ENCODE results near the gene PDYN. TPM values are rescaled to one million over a fixed set of nuclear protein-coding genes. Genes with fewer than 3 reads are reported as not detected.

The PDYN gene
- total RNA-seq, 1 donor from 2014 or later: not detected

DNA sequence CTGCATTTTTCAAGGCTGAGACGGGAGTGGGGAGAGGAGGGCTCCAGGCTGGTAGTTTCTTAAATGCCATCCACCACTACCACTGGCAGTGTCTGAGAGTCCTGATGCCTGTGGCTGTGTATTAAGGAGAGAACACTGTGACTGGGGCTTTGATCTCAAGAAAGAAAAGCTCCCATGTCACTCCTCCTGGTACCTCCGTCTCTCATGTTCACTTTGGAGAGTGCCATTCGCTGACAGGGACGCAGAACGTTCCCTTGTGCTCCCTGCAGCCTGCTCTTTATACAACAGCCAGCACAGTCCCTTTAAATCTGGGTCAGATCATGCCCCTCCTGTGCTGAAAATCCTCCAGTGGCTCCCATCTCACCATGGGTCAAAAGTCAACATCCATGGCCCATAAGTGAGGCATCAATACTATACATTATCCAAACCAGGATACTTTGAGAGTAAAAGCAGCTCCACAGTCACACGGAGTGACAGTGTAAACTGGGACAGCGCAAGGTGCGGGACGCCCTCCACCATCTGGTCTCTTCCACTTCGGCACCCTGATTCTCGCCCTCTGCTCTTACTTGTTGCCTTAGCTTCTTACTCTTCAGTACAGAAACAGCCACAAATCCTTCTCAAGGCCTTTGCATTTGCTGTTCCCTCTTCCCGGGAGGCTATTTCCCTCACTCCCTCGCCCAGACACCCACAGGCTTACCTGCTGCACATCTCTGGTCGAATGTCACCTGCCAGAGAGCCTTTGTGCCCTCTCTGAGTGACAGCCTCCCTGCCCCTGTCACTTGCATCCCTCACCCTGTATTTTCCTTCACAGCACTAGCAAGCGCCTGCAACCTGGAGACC lies 20.0 kb downstream of the PDYN start:
- Mint-ChIP-seq H3K27me3 (ENCODE audit: unreplicated experiment) (peaks cover 7% of the 10 kb centered on the region), H3K4me3 (ENCODE audit: unreplicated experiment) (no peak overlapping the region), H3K36me3 (ENCODE audit: low read depth, unreplicated experiment) (no peaks in the 10 kb centered on the region), H3K9me3 (ENCODE audit: unreplicated experiment) (no peaks in the 10 kb centered on the region), H3K4me1 (ENCODE audit: unreplicated experiment) (no peaks in the 10 kb centered on the region), H3K27ac (ENCODE audit: unreplicated experiment) (no peak overlapping the region)
- DNase-seq (ENCODE audit: low spot score): no peak
- TF ChIP-seq, protein P1, sequence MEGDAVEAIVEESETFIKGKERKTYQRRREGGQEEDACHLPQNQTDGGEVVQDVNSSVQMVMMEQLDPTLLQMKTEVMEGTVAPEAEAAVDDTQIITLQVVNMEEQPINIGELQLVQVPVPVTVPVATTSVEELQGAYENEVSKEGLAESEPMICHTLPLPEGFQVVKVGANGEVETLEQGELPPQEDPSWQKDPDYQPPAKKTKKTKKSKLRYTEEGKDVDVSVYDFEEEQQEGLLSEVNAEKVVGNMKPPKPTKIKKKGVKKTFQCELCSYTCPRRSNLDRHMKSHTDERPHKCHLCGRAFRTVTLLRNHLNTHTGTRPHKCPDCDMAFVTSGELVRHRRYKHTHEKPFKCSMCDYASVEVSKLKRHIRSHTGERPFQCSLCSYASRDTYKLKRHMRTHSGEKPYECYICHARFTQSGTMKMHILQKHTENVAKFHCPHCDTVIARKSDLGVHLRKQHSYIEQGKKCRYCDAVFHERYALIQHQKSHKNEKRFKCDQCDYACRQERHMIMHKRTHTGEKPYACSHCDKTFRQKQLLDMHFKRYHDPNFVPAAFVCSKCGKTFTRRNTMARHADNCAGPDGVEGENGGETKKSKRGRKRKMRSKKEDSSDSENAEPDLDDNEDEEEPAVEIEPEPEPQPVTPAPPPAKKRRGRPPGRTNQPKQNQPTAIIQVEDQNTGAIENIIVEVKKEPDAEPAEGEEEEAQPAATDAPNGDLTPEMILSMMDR (IDR thresholded peaks at IDR 0.05; ENCODE audit: unreplicated experiment): no peak

DNA sequence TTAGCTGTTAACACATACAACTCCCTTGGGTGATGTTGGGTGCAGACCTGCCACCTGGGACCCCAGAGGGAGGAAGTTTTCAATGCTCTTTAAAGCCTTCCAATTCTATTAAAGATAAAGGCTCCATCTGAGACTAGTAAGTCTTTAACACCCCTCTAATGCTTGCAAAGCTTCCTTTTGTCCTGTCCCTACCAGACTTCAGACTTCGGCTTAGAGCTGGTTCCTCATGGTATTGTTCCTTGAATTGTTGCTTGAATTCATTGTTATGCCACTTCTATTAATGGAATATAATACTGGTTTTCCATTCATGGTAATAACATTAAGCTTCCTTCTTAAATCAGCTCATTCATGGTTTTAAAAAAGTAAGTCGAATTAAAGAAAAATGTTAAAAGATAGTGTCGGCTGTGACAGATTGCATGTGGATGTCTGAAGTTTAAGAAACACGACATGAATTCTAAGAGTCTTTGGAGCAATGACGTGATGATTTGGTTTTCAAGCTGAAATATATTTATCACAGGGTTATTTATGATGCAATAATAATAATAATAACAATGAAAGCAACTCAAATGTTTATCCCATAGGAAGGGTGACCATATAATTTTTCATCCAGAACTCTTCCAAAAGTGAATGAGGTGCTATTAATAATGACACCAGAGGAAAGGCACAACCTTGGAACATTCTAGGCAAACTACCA lies 21.8 kb downstream of the PDYN start:
- no peak overlapping the region for H3K4me3 Mint-ChIP-seq (ENCODE audit: unreplicated experiment)
- no peaks in the 10 kb centered on the region for H3K36me3 Mint-ChIP-seq (ENCODE audit: low read depth, unreplicated experiment)
- no peaks in the 10 kb centered on the region for H3K4me1 Mint-ChIP-seq (ENCODE audit: unreplicated experiment)
- H3K27ac Mint-ChIP-seq (ENCODE audit: unreplicated experiment): no peak overlapping the region
- peaks cover 10% of the 10 kb centered on the region for H3K27me3 Mint-ChIP-seq (ENCODE audit: unreplicated experiment)
- TF ChIP-seq, protein P1 (IDR thresholded peaks at IDR 0.05; ENCODE audit: unreplicated experiment): no peak
- H3K9me3 Mint-ChIP-seq (ENCODE audit: unreplicated experiment): no peaks in the 10 kb centered on the region
- DNase-seq (ENCODE audit: low spot score): no peak

DNA sequence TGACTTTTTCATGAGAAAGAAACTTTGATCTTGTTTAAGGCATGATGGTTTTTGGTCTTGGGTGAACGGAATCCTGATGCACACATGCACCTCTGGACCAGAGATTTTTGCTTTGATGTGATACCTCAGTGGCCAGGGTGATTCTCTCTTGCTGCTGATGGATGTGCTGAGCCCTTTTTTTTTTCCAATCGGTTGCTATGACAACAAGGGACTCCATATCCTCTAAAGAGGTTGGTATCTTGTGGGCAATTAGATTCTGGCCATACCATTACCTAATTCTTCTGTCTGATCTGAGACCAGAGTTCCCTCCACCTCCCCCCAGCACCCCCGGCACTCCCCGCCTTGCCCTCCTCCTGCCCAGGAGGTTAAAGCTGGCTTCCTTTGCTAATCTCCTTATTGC lies 24.9 kb downstream of the PDYN start:
- TF ChIP-seq, protein P1 (IDR thresholded peaks at IDR 0.05; ENCODE audit: unreplicated experiment): no peak
- no peak overlapping the region for H3K4me3 Mint-ChIP-seq (ENCODE audit: unreplicated experiment)
- DNase-seq (ENCODE audit: low spot score): no peak
- no peaks in the 10 kb centered on the region for H3K36me3 Mint-ChIP-seq (ENCODE audit: low read depth, unreplicated experiment)
- peaks cover 7% of the 10 kb centered on the region for H3K27me3 Mint-ChIP-seq (ENCODE audit: unreplicated experiment)
- H3K9me3 Mint-ChIP-seq (ENCODE audit: unreplicated experiment): no peaks in the 10 kb centered on the region
- H3K27ac Mint-ChIP-seq (ENCODE audit: unreplicated experiment): no peak overlapping the region
- H3K4me1 Mint-ChIP-seq (ENCODE audit: unreplicated experiment): peaks cover 26% of the 10 kb centered on the region

DNA sequence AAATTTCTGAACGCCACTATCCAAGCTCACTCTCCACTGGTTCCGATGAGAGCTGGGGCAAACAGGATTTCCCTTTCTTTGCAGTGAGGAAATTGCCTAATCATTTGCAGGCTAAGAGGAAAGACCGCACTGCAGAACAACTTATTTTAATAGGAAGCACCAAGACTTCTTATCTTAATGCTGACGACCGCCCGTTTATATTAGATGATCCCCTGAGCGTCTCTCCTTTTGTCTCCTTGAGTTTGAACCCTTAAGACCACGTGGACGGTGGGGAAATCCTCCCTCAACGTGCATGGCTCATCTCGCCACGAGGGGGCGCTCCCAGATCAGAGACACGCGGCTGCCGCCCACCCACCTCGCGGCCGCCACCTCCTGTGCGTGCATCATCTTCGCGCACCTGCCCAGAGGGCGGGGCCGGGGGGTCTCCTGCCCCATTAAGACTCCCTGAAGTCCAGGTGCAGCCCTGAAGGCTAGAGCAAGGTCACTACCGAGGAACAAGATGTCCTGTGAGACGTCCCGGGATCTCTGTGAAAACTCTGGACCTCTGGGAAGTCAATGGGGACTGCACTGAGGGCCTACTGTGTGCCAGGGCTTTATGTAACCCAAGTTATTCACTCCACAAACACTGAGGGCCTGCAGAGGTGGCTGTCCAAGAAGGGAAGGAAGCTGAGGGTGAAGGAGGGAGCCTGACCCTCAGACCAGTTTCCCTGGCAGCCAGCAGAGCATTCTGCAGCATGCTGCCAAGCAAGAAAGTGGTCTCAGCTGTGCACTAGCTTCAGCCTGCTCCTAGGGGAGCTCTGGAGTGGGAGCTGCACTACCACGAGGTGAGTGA lies 28.1 kb downstream of the PDYN start:
- Mint-ChIP-seq H3K4me3 (ENCODE audit: unreplicated experiment) (peak overlapping the region; percentile 7), H3K36me3 (ENCODE audit: low read depth, unreplicated experiment) (no peaks in the 10 kb centered on the region), H3K27ac (ENCODE audit: unreplicated experiment) (peak overlapping the region; percentile 80), H3K4me1 (ENCODE audit: unreplicated experiment) (peaks cover 30% of the 10 kb centered on the region), H3K9me3 (ENCODE audit: unreplicated experiment) (no peaks in the 10 kb centered on the region), H3K27me3 (ENCODE audit: unreplicated experiment) (peaks cover 4% of the 10 kb centered on the region)
- TF ChIP-seq, protein P1 (IDR thresholded peaks at IDR 0.05; ENCODE audit: unreplicated experiment): peak; percentile 97
- DNase-seq (ENCODE audit: low spot score): peak; percentile 79
